Fibroblast of the conjunctiva (primary cell): ENCODE results near the gene MARK3.
"Not testable (repeated sequence)": the region's sequence is repeated elsewhere in the genome, so short reads cannot be mapped to it uniquely, and the experiment has no call there.

ENCODE experiments used
- DNase-seq: peaks from one replicate; pipeline ENCODE4 v3.0.0-alpha.2; 2010; ENCODE audit warnings: low read depth

Gene MARK3

GRCh38 chr14:103514596-103515421, 129.6 kb downstream of the MARK3 start:
- no peak for DNase-seq

DNA sequence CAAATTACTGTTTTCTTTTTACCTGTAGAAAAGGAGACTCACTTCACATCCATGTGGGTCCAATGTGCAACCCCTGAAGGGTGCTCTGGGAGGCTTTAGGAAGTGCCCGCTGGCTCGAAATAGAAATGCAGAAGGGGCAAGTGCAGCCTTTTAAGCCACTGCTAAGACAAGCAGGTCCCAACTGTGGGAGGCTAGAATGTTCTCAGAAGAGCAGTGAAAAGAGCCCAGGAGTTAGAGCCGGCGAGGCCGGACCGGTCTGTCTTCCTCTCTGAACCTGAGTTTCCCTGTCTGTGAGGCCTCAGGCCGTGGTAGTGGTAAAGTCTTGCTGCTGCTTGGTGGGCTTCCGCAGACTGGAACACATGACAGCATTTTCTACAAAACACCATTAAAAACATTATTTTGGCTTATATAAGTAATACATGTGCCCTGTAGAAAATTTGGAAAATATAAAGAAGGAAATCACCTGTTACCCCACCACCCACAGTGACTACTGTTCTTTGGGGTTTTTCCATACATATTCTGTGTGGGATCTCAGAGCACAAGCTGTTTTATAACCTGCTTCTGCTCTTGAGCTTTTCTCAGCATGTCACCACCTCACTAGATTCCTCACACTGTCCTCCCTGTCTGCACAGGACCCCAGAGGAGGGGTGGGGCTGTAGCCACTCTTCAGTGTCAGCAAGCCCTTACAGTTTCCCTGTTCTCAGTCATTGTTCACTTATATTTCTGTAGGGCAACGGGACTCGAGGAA, 131.4 kb downstream of the MARK3 start:
- DNase-seq = no peak

GRCh38 chr14:103517174-103517566, 132.0 kb downstream of the MARK3 start:
- DNase-seq = no peak

DNA sequence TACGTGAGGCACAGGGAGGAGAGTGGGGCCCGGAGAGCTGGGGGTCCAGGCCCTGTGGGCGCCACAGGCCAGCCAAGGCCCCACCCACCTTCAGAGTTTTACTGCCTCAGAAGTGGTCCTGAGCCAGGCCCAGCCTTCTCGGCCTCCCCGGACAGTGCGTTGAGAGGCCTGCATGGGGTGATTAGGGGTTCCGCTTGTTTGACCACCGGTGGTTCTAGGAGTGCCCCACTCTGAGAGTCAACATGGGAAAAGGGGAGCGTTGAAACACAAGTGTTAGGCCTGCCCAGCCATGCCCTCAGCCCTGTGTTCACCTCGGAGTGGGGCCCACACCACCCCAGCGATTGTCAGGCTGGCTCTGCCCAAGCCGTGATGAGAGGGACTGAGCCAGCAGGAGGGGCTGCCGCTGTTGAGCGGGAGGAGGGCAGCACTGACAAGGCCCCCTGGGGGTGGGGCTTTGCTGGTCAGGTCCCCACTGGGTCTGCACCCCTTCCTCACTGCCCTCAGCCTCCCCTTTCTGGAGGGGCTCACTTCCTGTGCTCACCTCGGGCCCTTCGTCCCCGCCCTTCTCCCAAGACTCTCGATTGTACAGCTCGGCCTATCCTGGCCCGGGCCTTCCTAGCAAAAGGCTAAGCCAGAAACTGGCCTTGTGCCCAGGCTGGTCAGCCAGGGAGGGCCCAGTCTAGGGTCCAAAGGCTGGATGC, 132.7 kb downstream of the MARK3 start:
- no peak for DNase-seq

GRCh38 chr14:103518422-103519042, 133.3 kb downstream of the MARK3 start:
- no peak for DNase-seq

GRCh38 chr14:103519043-103519836, 134.0 kb downstream of the MARK3 start:
- no peak for DNase-seq

DNA sequence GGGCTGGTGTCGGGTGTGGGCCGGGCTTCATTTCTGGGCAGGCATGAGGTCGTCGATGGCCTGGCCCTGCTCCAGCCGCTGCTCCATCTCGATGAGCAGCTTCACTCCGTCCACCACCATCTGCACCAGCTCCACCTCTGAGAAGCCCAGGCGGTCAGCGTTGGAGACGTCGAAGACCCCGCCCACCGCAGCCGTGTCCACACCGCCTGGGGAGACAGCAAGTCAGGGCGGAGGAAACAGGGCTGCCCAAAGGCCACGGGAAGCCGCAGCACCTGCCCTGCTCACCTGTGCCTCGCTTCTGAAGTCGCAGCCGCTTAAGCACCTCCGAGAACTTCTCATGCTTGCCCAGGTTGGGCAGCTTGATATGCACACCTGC, 134.6 kb downstream of the MARK3 start:
- no peak for DNase-seq

DNA sequence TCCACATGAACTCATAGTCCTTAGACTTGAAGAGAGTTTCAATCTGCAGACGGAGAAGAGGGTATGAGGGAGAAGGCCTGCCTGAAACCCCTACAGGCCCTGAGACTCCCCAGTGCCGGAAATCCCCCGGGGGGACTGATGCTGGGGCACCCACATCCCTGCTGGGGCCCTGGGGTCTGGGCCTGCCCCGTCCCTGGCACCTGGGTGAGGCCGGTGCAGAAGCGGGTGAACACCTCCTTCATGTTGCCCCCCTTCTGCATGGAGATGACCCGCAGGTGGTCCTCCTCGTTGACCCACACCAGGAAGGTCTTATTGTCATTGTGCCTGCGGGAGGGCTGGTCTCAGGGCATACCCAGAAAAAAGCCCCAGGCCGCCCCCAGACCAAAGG, 135.0 kb downstream of the MARK3 start:
- DNase-seq = no peak

- no peak for DNase-seq
These were observed 135.6 kb downstream of the MARK3 start for GRCh38 chr14:103520657-103521437.

GRCh38 chr14:103521438-103521950, 136.3 kb downstream of the MARK3 start:
- DNase-seq = no peak

DNA sequence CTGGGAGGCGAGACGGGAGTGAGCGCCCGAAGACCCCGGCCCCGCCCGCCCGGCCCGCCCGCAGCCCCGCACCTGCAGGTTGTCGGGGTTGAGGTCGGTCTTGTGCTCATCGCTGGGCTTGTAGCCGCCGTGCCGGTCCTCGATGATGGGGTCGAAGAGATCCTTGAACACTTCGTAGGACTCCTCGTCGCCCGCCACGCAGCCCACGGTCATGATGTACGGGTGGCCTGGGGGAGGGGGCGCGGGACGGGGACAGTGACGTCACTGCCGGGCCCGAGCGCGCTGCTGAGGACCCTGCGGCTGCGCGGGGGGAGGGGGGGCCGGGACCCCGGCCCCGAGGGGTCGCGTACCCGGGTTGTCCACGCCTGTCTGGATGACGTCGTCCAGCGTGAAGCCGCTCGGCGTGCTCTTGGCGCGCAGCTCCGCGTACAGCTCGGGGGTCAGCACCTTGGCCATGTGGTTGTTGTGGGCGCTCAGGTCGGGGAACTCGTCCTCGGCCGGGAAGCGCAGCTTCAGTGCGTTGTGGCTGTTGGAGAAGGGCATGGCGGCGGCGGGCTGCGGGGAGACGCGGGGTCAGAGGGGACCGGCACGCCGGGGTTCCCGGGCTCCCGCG, 136.8 kb downstream of the MARK3 start:
- DNase-seq = no peak

DNA sequence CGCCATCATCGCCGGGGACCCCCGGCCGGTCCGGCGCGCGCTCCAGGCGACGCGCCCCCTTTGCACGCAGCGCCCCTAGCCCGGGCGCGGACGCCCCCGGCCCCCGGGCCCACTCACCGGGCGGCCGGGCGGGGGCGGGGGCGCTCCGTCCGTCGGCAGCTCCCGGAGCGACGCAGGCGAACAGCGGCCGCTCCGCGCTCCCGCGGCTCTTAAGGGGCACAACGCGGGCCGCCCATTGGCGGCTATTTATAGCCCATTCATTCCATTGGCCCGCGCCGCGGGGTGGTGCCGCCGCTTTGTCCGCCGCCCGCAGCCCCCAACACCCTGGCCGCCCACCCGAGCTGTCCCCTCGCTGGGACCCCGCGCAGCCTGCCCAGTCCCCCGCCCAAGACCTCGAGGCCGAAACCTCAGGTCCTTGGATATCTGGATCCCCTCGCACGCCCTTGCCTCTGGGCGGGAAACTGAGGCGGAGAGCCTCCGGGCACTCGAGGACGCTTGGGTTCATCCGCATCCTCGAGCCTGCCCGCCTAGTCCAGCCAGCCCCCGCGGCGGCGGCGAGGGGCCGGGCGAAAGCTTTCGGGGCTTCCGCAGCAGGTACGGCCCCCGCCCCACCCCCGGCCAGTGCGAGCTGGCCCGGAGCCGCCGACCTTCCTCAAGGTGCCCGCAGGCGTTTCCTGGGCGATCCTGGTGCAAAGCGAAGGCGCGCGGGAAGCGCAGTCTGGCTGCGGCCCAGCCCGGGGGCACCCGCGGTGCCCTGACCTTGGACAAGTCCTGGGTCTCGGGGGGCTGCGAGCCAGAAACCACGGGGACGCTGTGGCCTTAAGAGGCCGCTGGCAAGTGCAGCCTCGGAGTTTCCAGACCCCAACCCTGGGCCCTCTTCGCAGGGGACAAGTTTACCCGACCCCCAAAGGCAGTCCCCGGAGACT, 137.7 kb downstream of the MARK3 start, which contains the start of gene CKB:
TSS of gene CKB (minus strand) at position 182 of the 926 bp plus-strand sequence. CDS start 337 bp downstream, outside the sequence.
- no peak for DNase-seq

DNA sequence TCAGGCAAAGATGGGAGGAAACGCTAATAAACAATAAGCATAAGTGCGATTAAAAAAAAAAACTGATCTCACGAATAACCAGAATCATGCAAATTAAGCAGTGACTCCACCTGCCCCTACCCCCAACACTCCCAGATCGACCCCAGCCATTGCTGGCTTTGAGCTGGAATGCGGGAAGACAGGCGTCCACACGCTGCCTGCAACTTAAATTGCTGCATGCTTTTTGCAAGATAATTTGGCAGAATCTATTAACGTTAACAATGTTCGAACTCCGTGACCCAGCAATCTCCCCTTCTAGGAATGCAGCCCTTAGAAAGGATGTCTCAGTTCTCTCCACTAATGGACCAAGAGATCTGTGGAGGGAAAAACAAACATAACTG, 138.3 kb downstream of the MARK3 start:
- DNase-seq = no peak

DNA sequence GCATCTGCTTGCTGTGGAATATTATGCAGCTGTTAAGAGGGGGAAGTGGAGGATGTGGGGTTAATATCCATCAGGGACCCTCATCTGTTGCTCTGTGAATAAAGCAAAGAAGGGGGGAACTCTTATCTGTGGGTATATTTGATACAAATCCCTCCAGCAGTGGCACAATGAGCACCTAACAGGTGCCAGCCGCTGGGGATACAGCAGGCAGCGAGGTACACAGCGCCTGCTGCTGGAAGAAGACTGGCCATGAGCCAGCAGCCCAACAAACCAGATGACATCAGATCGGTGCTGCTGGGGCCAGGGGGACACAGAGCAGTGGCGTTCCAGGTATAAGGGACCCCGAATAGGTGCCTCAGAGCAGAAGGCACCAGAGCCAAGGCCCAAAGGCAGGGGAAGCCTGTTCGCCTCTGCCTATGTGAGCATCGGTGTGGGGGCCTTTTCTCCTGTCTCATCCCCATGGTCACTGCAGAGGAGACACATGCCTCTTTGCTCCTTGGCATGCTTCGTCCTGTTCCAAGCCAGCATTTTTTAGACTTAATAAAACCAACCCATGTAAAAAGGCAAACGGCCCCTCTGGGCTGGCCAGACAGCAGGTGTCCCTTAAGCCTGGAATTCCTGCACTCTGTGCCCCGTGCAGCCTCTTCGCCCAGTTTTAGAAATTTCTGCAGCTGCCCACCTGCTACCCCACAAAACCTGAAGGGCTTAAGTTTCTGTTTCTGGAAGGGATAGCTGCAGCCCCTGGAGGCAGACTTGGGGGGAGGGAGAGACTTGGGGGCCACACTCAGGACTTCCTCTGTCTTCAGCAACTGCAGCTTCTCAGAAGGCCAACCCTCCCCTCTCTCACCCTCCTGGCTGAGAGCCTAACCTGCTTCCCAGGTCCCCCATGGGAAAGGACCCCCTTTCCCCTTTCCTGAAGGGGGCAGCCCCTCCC, 139.1 kb downstream of the MARK3 start:
- DNase-seq = no peak

- DNase-seq = not testable (repeated sequence)
These were observed 140.4 kb downstream of the MARK3 start for GRCh38 chr14:103525430-103526246.

- no peak for DNase-seq
These were observed 141.2 kb downstream of the MARK3 start for GRCh38 chr14:103526247-103526913.
